ENCODE data around the gene SACM1L.

DNA sequence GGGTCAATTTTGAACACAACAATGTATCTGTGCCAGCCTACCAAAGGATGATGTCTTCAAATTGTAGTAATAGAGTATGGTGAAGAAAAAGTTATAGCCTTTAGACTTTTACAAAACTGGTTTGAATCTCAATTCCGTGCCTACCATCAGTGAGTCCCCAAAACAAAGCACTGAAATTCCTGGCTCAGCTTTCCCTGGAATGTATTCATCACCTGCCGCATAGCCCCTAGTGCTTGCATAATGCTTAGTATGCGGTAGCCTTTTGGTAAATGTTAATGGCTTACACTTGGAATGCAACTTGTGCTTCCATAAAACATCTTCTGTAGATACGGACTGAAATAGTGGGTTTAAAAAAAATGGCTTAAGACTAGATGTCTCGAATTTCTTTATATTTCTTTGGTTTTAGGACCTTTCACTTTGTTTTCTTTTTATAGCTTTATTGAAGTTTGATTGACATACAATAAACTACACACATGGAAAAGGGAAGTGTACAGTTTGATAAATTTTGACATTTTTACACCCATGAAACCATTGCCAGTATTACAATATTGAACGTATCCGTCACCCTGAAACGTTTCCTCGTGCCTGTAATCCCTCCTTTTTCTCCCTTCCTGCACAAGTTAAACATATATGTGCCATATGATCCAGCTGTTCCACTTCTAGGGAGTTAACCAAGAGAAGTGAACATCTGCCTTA, 12.1 kb downstream of the SACM1L start:
- TF ChIP-seq, protein P1, sequence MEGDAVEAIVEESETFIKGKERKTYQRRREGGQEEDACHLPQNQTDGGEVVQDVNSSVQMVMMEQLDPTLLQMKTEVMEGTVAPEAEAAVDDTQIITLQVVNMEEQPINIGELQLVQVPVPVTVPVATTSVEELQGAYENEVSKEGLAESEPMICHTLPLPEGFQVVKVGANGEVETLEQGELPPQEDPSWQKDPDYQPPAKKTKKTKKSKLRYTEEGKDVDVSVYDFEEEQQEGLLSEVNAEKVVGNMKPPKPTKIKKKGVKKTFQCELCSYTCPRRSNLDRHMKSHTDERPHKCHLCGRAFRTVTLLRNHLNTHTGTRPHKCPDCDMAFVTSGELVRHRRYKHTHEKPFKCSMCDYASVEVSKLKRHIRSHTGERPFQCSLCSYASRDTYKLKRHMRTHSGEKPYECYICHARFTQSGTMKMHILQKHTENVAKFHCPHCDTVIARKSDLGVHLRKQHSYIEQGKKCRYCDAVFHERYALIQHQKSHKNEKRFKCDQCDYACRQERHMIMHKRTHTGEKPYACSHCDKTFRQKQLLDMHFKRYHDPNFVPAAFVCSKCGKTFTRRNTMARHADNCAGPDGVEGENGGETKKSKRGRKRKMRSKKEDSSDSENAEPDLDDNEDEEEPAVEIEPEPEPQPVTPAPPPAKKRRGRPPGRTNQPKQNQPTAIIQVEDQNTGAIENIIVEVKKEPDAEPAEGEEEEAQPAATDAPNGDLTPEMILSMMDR (conservative IDR thresholded peaks at IDR 0.05 in 1 of 2, IDR thresholded peaks at IDR 0.05 in 1 of 2; ENCODE audit: extremely low read depth in 1 of 2, insufficient read depth in 1 of 2, low read depth in 1 of 2, low read length in 2 of 2) = no peak
- TF ChIP-seq EZH2 (IDR thresholded peaks at IDR 0.05; ENCODE audit: borderline replicate concordance, low read length) = no peak

All from mammary epithelial cell (primary cell).